A549 (cell line): ENCODE measurements around the gene CDKN1C. TPM values are rescaled to one million over a fixed set of nuclear protein-coding genes. Genes with fewer than 3 reads are reported as not detected.

ENCODE experiments used
- ATAC-seq, 2 experiments: fragments of 200-7000 bp in 1 of 2; fragments of >200 bp in 1 of 2; cut with Nextera tagmentation in 1 of 2; cut with Tn5 transposase in 1 of 2; 3 replicates each; pipeline versions ENCODE4 v1.8.0 to v1.9.1; 2018 to 2020; ENCODE audit warnings: mild to moderate bottlenecking in 1 of 2, moderate library complexity in 1 of 2
- CTCF ChIA-PET: fragments of 300-600 bp; sonication (Branson Sonifier 250); formaldehyde crosslinking; extraction: SDS; loops from one replicate; lab custom pipeline; 2021; ENCODE audit warnings: antibody characterized with exemption, inconsistent platforms; lab: Yijun Ruan, JAX
- POLR2A ChIA-PET: fragments of 350-600 bp; formaldehyde crosslinking; extraction: SDS; loops from one replicate; lab custom pipeline; 2021; ENCODE audit warnings: antibody characterized with exemption, inconsistent platforms; lab: Yijun Ruan, JAX
- DNase-seq, 2 experiments: peaks; one replicate each; pipeline versions ENCODE4 v3.0.0 to v3.0.0-alpha.2; 2011 to 2016; ENCODE audit warnings: low read depth in 1 of 2, low spot score in 1 of 2
- FAIRE-seq: peaks from 2 replicates; lab custom pipeline; 2011; peaks lifted over from hg19 to GRCh38; lab: Jason Lieb, UNC
- H3K27ac ChIP-seq, 2 experiments: fragments of >200 bp; sonication (Bioruptor Twin); formaldehyde crosslinking; 3 replicates each; pipeline ENCODE4 v1.5.1; 2016 to 2017
- H3K4me1 ChIP-seq: fragments of >200 bp; sonication (Bioruptor Twin); formaldehyde crosslinking; 3 replicates; pipeline ENCODE4 v1.6.1; 2016
- H3K4me2 ChIP-seq: fragments of >200 bp; sonication (Bioruptor Twin); formaldehyde crosslinking; 3 replicates; pipeline ENCODE4 v1.6.1; 2016
- H3K4me3 ChIP-seq: fragments of >200 bp; sonication (Bioruptor Twin); formaldehyde crosslinking; 3 replicates; pipeline ENCODE4 v1.5.1; 2016
- H3K9me3 ChIP-seq: fragments of >200 bp; sonication (Bioruptor Twin); formaldehyde crosslinking; 3 replicates; pipeline ENCODE4 v1.6.1; 2016
- BHLHE40 ChIP-seq: IDR thresholded peaks from 2 replicates; pipeline ENCODE4 v1.6.1; 2012; ENCODE audit warnings: low read depth, low read length, inconsistent platforms
- CBX2 ChIP-seq: fragments of 200-600 bp; sonication (generic); IDR thresholded peaks from 2 replicates; pipeline ENCODE4 v1.6.1; 2016; ENCODE audit warnings: low read depth, mild to moderate bottlenecking, borderline replicate concordance
- CBX8 ChIP-seq: fragments of 200-600 bp; sonication (generic); IDR thresholded peaks from 2 replicates; pipeline ENCODE4 v1.6.1; 2016
- CTCF ChIP-seq: fragments of >200 bp; sonication (Bioruptor Twin); formaldehyde crosslinking; IDR thresholded peaks from 3 replicates; pipeline ENCODE4 v1.5.1; 2016
- EHF ChIP-seq: fragments of 250-450 bp; sonication (Bioruptor Pico); IDR thresholded peaks from 2 replicates; pipeline ENCODE4 v1.5.0; 2020; ENCODE audit warnings: mild to moderate bottlenecking
- GATA3 ChIP-seq: IDR thresholded peaks from 2 replicates; pipeline ENCODE4 v1.6.1; 2012; ENCODE audit warnings: borderline replicate concordance
- HDAC2 ChIP-seq: fragments of 200-600 bp; sonication (generic); IDR thresholded peaks from 2 replicates; pipeline ENCODE4 v1.6.1; 2016
- HMGXB4 ChIP-seq: fragments of 250-450 bp; sonication (Bioruptor Pico); IDR thresholded peaks from 2 replicates; pipeline ENCODE4 v1.5.0; 2021; ENCODE audit warnings: mild to moderate bottlenecking, moderate library complexity, borderline replicate concordance
- JUNB ChIP-seq: fragments of >200 bp; sonication (Bioruptor Twin); formaldehyde crosslinking; IDR thresholded peaks from 2 replicates; pipeline ENCODE4 v1.6.1; 2016
- KDM5A ChIP-seq: fragments of 200-600 bp; sonication (generic); IDR thresholded peaks from 2 replicates; pipeline ENCODE4 v1.6.1; 2016; ENCODE audit warnings: antibody characterized with exemption, mild to moderate bottlenecking
- MAX ChIP-seq: IDR thresholded peaks from 2 replicates; pipeline ENCODE4 v1.6.1; 2012
- MYC ChIP-seq: IDR thresholded peaks from 2 replicates; pipeline ENCODE4 v1.6.1; 2012; ENCODE audit warnings: mild to moderate bottlenecking, inconsistent platforms, low read length, improper control_type of control experiment, borderline replicate concordance
- NFE2L2 ChIP-seq: fragments of 150-350 bp; conservative IDR thresholded peaks from 2 replicates; pipeline ENCODE4 v1.6.1; 2014; ENCODE audit warnings: low read length
- POLR2A ChIP-seq: IDR thresholded peaks from 2 replicates; pipeline ENCODE4 v1.6.1; 2012; ENCODE audit warnings: mild to moderate bottlenecking, low read length
- RAD21 ChIP-seq, 2 experiments: fragments of >200 bp in 1 of 2; sonication (Bioruptor Twin) in 1 of 2; formaldehyde crosslinking in 1 of 2; IDR thresholded peaks in 1 of 2; conservative IDR thresholded peaks in 1 of 2; 2 replicates in 1 of 2; 3 replicates in 1 of 2; pipeline ENCODE4 v1.6.1; 2012 to 2018; ENCODE audit warnings: inconsistent platforms in 1 of 2
- RARB ChIP-seq: fragments of 250-450 bp; sonication (Bioruptor Pico); IDR thresholded peaks from 2 replicates; pipeline ENCODE4 v1.8.0; 2021; ENCODE audit warnings: mild to moderate bottlenecking, moderate library complexity
- RCOR1 ChIP-seq: fragments of 150-350 bp; IDR thresholded peaks from 2 replicates; pipeline ENCODE4 v1.6.1; 2014; ENCODE audit warnings: antibody characterized with exemption, low read length, low read depth
- REST ChIP-seq: fragments of 200-600 bp; sonication (generic); IDR thresholded peaks from 2 replicates; pipeline ENCODE4 v1.6.1; 2016; ENCODE audit warnings: antibody characterized with exemption, mild to moderate bottlenecking, moderate library complexity
- SREBF2 ChIP-seq: fragments of 450-650 bp; IDR thresholded peaks from 2 replicates; pipeline ENCODE4 v1.6.1; 2014; ENCODE audit warnings: mild to moderate bottlenecking, moderate library complexity
- TFCP2L1 ChIP-seq: fragments of 250-450 bp; sonication (Bioruptor Pico); IDR thresholded peaks from 2 replicates; pipeline ENCODE4 v1.5.0; 2021; ENCODE audit warnings: mild to moderate bottlenecking
- TP53 ChIP-seq: fragments of 250-450 bp; sonication (Bioruptor Pico); IDR thresholded peaks from 2 replicates; pipeline ENCODE4 v1.5.0; 2021; ENCODE audit warnings: mild to moderate bottlenecking, moderate library complexity
- ZFP36 ChIP-seq: fragments of 450-650 bp; IDR thresholded peaks from 2 replicates; pipeline ENCODE4 v1.6.1; 2014; ENCODE audit warnings: borderline replicate concordance; ENCODE audit not compliant: partially characterized antibody
- WGBS: methylation state at CpG from one replicate; pipeline ENCODE4 v1.1.6; 2017; ENCODE audit errors: missing lambda C conversion rate; 5-methylcytosine and 5-hydroxymethylcytosine counted together
- polyA plus RNA-seq, 4 experiments: library from polyadenylated mRNA; depleted of rRNA in 3 of 4; stranded (reverse); fragments of >200 nt; fragmentation: RNase III in 1 of 4; extraction: RNeasy Plus Mini Kit Qiagen cat#74134 plus additional on column Dnase treatment in 1 of 4; gene quantifications; 2 replicates in 3 of 4; 3 replicates in 1 of 4; pipeline ENCODE4 v1.2.3, GENCODE V29; 2011 to 2017

The CDKN1C gene
- polyA plus RNA-seq, 2 of the 4 experiments (the other 2 are of a cell fraction): 0.30 to 0.41 TPM

- Histone ChIP-seq H3K4me2 (no peak overlapping the region), H3K27ac (no peak overlapping the region), H3K4me3 (no peak overlapping the region), H3K9me3 (no peaks in the 10 kb centered on the region), H3K4me1 (no peaks in the 10 kb centered on the region; the same call in 2 of the 3 replicates)
- ChIA-PET CTCF (no interaction called here), POLR2A (no interaction called here)
- TF ChIP-seq CBX2 (no peak), SREBF2 (no peak), MAX (no peak), RARB (CRISPR knock-in tag) (no peak), RCOR1 (no peak), POLR2A (no peak), MYC (no peak), TFCP2L1 (CRISPR knock-in tag) (no peak), RAD21 (conservative IDR thresholded peaks at IDR 0.05 in 1 of 2, IDR thresholded peaks at IDR 0.05 in 1 of 2) (no peak), CBX8 (no peak), JUNB (no peak), HMGXB4 (no peak), HDAC2 (no peak)
- DNase-seq: no peak
- WGBS: 75% methylated on average over 17 of the region's 23 CpGs
- FAIRE-seq: no peak
- no peak for ATAC-seq
Observed at GRCh38 chr11:2839395-2839943, 46.1 kb downstream of the CDKN1C start.

- ATAC-seq: no peak
- H3K4me3 ChIP-seq: no peak overlapping the region
- 70% methylated on average over 7 of the region's 25 CpGs for WGBS
- no peak for FAIRE-seq
- TF ChIP-seq KDM5A: no peak
- TF ChIP-seq BHLHE40: no peak
- TF ChIP-seq GATA3: no peak
- no peak for TF ChIP-seq EHF (CRISPR knock-in tag)
- no peak for TF ChIP-seq NFE2L2
- TF ChIP-seq TP53 (CRISPR knock-in tag): no peak
- no peak for TF ChIP-seq CBX2
- no peak for TF ChIP-seq CTCF
- TF ChIP-seq JUNB: no peak
- TF ChIP-seq ZFP36: no peak
- no peak for TF ChIP-seq REST
- TF ChIP-seq, all 56 proteins: peak for 0
- Histone ChIP-seq H3K27ac (no peak overlapping the region), H3K4me1 (no peaks in the 10 kb centered on the region; the same call in 2 of the 3 replicates), H3K9me3 (no peaks in the 10 kb centered on the region), H3K4me2 (no peak overlapping the region)
- DNase-seq: no peak
- ChIA-PET POLR2A (no interaction called here), CTCF (no interaction called here)
Observed at GRCh38 chr11:2838676-2839294, 46.8 kb downstream of the CDKN1C start.
